Mesendoderm (in vitro differentiated cells): Measurements from ENCODE around the gene SNAP29.

ENCODE experiments used
- DNase-seq: peaks from one replicate; pipeline ENCODE4 v3.0.0; 2013
- H2AK5ac ChIP-seq: 2 replicates; pipeline ENCODE4 v1.6.1; 2013; ENCODE audit warnings: low read length, inconsistent platforms
- H2BK120ac ChIP-seq: 2 replicates; pipeline ENCODE4 v1.6.1; 2013; ENCODE audit warnings: low read depth, mild to moderate bottlenecking, low read length, moderate library complexity, mixed read lengths
- H2BK15ac ChIP-seq: replicated peaks from 2 replicates; pipeline ENCODE4 v1.6.1; 2013; ENCODE audit warnings: low read depth, mild to moderate bottlenecking, moderate library complexity
- H2BK5ac ChIP-seq: 2 replicates; pipeline ENCODE4 v1.6.1; 2013; ENCODE audit warnings: low read length, inconsistent platforms
- H3K18ac ChIP-seq: 2 replicates; pipeline ENCODE4 v1.6.1; 2013; ENCODE audit warnings: mild to moderate bottlenecking, low read length, mixed read lengths
- H3K23ac ChIP-seq: one replicate; pipeline ENCODE4 v1.6.1; 2013; ENCODE audit warnings: low read length
- H3K27ac ChIP-seq: 2 replicates; pipeline ENCODE4 v1.5.1; 2013; ENCODE audit warnings: low read depth, mild to moderate bottlenecking, inconsistent platforms, low read length, moderate library complexity
- H3K27me3 ChIP-seq: 2 replicates; pipeline ENCODE4 v1.6.1; 2013; ENCODE audit warnings: low read length, control low read depth, mild to moderate bottlenecking, inconsistent platforms; ENCODE audit not compliant: insufficient read depth, poor library complexity
- H3K36me3 ChIP-seq: 2 replicates; pipeline ENCODE4 v1.6.1; 2013; ENCODE audit warnings: low read length, inconsistent platforms; ENCODE audit not compliant: control insufficient read depth, insufficient read depth
- H3K4ac ChIP-seq: one replicate; pipeline ENCODE4 v1.6.1; 2013; ENCODE audit warnings: low read depth, mild to moderate bottlenecking, low read length, moderate library complexity
- H3K4me1 ChIP-seq: 2 replicates; pipeline ENCODE4 v1.6.1; 2013; ENCODE audit warnings: low read depth, low read length, inconsistent platforms; ENCODE audit not compliant: control insufficient read depth
- H3K4me2 ChIP-seq: 2 replicates; pipeline ENCODE4 v1.6.1; 2013; ENCODE audit warnings: low read length
- H3K4me3 ChIP-seq: 2 replicates; pipeline ENCODE4 v1.5.1; 2013; ENCODE audit warnings: mild to moderate bottlenecking, low read length
- H3K56ac ChIP-seq: one replicate; pipeline ENCODE4 v1.6.1; 2013; ENCODE audit warnings: low read length
- H3K79me1 ChIP-seq: 2 replicates; pipeline ENCODE4 v1.6.1; 2013; ENCODE audit warnings: low read length, inconsistent platforms
- H3K79me2 ChIP-seq: 2 replicates; pipeline ENCODE4 v1.6.1; 2013; ENCODE audit warnings: mild to moderate bottlenecking, low read length; ENCODE audit not compliant: control insufficient read depth, insufficient read depth
- H3K9ac ChIP-seq: 2 replicates; pipeline ENCODE4 v1.6.1; 2013; ENCODE audit warnings: low read length, inconsistent platforms
- H4K5ac ChIP-seq: one replicate; pipeline ENCODE4 v1.6.1; 2013; ENCODE audit warnings: low read length
- H4K8ac ChIP-seq: one replicate; pipeline ENCODE4 v1.6.1; 2013; ENCODE audit warnings: low read depth, mild to moderate bottlenecking, control low read depth, low read length, moderate library complexity
- WGBS: extraction: QIAGEN DNeasy Blood & Tissue Kit; methylation state at CpG from one replicate; pipeline ENCODE4 v1.1.7; 2013; ENCODE audit warnings: low lambda C conversion rate, missing lambda C conversion rate; ENCODE audit not compliant: insufficient coverage; ENCODE audit errors: extremely low coverage; 5-methylcytosine and 5-hydroxymethylcytosine counted together

Gene SNAP29

GRCh38 chr22:20829491-20830134 is 29.2 kb upstream of the SNAP29 start:
- Histone ChIP-seq H4K8ac (no peak overlapping the region), H3K4ac (no peak overlapping the region), H2AK5ac (no peak overlapping the region), H3K18ac (no peak overlapping the region), H3K4me3 (no peak overlapping the region), H2BK120ac (no peak overlapping the region), H3K9ac (no peak overlapping the region), H3K36me3 (peaks cover 2% of the 10 kb centered on the region), H4K5ac (no peak overlapping the region), H3K23ac (no peak overlapping the region), H3K4me1 (no peaks in the 10 kb centered on the region), H3K79me2 (no peaks in the 10 kb centered on the region), H3K27ac (no peak overlapping the region), H2BK15ac (no peak overlapping the region), H3K27me3 (no peaks in the 10 kb centered on the region), H2BK5ac (no peak overlapping the region), H3K79me1 (no peaks in the 10 kb centered on the region), H3K4me2 (no peak overlapping the region), H3K56ac (no peak overlapping the region)
- no CpG with 5 or more reads among the region's 3 CpGs for WGBS
- DNase-seq, result no peak

DNA sequence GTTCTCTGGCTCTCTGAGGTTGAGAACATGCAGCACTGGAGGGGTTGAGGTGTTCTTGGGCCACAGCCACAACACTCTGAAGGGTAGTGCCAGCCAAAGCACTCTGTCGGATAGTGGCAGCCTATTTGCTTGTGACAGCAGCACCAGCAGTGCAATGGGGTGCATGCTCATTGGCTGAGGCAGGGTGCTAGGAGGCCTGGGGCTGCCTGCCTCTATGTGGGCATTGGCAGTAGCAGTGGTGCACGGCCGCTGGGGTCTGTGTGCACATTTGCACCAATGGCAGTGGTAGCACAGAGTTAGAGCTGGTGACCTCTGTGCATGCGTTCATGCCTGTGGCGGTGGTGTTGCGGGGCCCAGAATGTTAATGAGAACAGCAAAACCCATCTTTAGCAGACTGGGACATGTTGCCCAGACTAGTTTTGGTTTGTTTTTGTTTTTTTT is 25.6 kb upstream of the SNAP29 start:
- no peak overlapping the region for H2AK5ac ChIP-seq
- H3K36me3 ChIP-seq, result peaks cover 2% of the 10 kb centered on the region
- no peak overlapping the region for H4K8ac ChIP-seq
- no peak overlapping the region for H2BK5ac ChIP-seq
- no peak overlapping the region for H4K5ac ChIP-seq
- no peak overlapping the region for H3K4me2 ChIP-seq
- no peak overlapping the region for H3K4me3 ChIP-seq
- H3K18ac ChIP-seq, result no peak overlapping the region
- H3K9ac ChIP-seq, result no peak overlapping the region
- H3K4me1 ChIP-seq, result no peaks in the 10 kb centered on the region
- no peak overlapping the region for H3K56ac ChIP-seq
- H2BK15ac ChIP-seq, result no peak overlapping the region
- no peaks in the 10 kb centered on the region for H3K27me3 ChIP-seq
- no peaks in the 10 kb centered on the region for H3K79me2 ChIP-seq
- no peak for DNase-seq
- no peaks in the 10 kb centered on the region for H3K79me1 ChIP-seq
- H3K4ac ChIP-seq, result no peak overlapping the region
- H3K27ac ChIP-seq, result no peak overlapping the region
- no peak overlapping the region for H3K23ac ChIP-seq
- no CpG with 5 or more reads among the region's 6 CpGs for WGBS
- no peak overlapping the region for H2BK120ac ChIP-seq

DNA sequence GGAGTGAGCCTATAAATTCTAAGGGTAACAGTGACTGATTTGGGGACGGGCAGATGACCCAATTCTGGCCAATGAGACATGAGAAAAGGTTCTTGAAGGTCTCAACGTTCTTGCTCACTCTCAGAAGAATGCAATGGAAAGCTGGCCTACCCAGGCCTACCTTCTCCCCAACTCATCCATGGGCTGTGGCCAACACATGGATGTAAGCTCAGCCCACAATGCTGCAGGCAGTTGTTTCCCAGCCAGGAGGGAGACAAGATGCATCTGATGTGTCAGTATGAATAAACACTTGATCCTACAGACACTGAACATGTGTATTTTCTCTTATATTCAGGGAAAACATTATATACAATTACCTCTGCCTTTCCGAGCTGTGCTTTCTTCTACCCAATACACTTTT is 24.6 kb upstream of the SNAP29 start:
- H2BK120ac ChIP-seq, result no peak overlapping the region

DNA sequence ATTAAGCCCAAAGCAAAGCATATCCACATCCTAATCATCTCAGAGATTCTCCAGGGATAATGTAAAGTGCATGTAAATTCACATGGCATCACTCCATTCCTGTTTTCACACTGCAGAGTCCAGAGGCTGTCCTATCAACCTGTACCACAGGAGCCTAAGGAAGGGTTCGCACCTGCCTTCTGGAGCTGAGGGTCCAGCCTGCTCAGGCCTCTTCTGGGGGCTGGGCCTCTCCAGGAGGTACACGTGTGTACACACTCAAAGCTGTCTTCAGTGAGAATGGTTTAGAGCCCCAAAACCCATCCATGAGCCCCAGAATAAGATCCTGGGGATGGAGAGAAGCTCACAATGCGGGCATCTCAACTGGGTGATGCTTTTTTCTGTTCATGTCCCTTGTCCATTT is 24.1 kb upstream of the SNAP29 start:
- no peak overlapping the region for H4K5ac ChIP-seq
- no peak overlapping the region for H3K4me2 ChIP-seq
- no peak overlapping the region for H2BK15ac ChIP-seq
- no peaks in the 10 kb centered on the region for H3K27me3 ChIP-seq
- H3K9ac ChIP-seq, result no peak overlapping the region
- no peak overlapping the region for H3K18ac ChIP-seq
- H3K79me2 ChIP-seq, result no peaks in the 10 kb centered on the region
- H2BK5ac ChIP-seq, result no peak overlapping the region
- H3K4ac ChIP-seq, result no peak overlapping the region
- H3K4me1 ChIP-seq, result no peaks in the 10 kb centered on the region
- H3K27ac ChIP-seq, result no peak overlapping the region
- no peak overlapping the region for H2BK120ac ChIP-seq
- H3K79me1 ChIP-seq, result no peaks in the 10 kb centered on the region
- no peak overlapping the region for H3K4me3 ChIP-seq
- no peak overlapping the region for H3K56ac ChIP-seq
- no peak overlapping the region for H2AK5ac ChIP-seq
- H3K36me3 ChIP-seq, result peaks cover 2% of the 10 kb centered on the region
- H3K23ac ChIP-seq, result no peak overlapping the region
- no CpG with 5 or more reads among the region's 3 CpGs for WGBS
- DNase-seq, result no peak
- no peak overlapping the region for H4K8ac ChIP-seq

More for the DNA sequence above, 24.6 kb upstream of the SNAP29 start:
- Histone ChIP-seq H4K8ac (no peak overlapping the region), H3K9ac (no peak overlapping the region), H3K4me2 (no peak overlapping the region), H3K79me2 (no peaks in the 10 kb centered on the region), H3K18ac (no peak overlapping the region), H2AK5ac (no peak overlapping the region), H3K23ac (no peak overlapping the region), H3K4me3 (no peak overlapping the region), H4K5ac (no peak overlapping the region), H3K4ac (no peak overlapping the region), H3K36me3 (peaks cover 2% of the 10 kb centered on the region), H3K4me1 (no peaks in the 10 kb centered on the region), H3K79me1 (no peaks in the 10 kb centered on the region), H2BK15ac (no peak overlapping the region), H2BK5ac (no peak overlapping the region), H3K56ac (no peak overlapping the region), H3K27ac (no peak overlapping the region), H3K27me3 (no peaks in the 10 kb centered on the region)
- DNase-seq, result no peak
- no CpG with 5 or more reads among the region's 3 CpGs for WGBS

DNA sequence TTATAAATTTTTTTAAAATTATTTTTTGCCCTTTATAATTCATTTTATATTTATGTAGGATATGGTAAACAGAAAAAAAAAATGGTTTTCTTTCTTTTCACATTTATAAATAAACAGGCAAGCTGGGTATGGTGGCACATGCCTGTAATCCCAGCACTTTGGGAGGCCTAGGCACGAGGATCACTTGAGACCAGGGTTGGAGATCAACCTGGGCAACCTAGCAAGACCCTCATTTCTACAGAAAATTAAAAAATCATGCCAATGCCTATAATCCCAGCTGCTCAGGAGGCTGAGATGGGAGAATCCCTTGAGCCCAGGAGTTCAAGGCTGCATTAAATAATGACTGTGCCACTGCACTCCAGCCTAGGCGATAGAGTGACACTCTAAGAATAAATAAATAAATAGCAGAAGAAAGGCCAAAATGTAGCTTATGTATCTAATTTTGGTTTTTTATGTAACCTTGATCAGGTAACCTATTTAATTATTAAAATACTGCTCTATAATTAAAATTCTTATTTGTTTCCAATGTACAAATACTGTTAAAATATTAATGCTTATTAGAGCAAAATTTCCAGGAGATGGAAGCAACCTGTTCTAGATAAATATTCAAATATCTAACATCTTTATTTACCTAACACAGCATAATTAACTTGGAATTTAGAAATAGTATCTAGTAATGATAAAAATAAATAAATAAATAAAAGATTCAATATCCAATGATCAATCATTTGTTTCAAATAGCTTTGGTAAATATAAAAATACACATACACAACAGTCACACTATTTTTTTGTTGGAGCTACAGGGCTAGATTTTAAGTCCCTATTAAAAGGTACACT is 21.6 kb upstream of the SNAP29 start:
- DNase-seq, result no peak
- H3K9ac ChIP-seq, result no peak overlapping the region

More for the DNA sequence above, 21.6 kb upstream of the SNAP29 start:
- Histone ChIP-seq H3K36me3 (peaks cover 2% of the 10 kb centered on the region), H3K79me1 (no peaks in the 10 kb centered on the region), H3K4ac (no peak overlapping the region), H3K4me1 (peaks cover 2% of the 10 kb centered on the region), H3K27me3 (no peaks in the 10 kb centered on the region), H4K8ac (no peak overlapping the region), H3K27ac (no peak overlapping the region), H2AK5ac (no peak overlapping the region), H2BK15ac (no peak overlapping the region), H3K18ac (no peak overlapping the region), H4K5ac (no peak overlapping the region), H3K23ac (no peak overlapping the region), H3K56ac (no peak overlapping the region), H3K79me2 (peaks cover 2% of the 10 kb centered on the region), H3K4me2 (no peak overlapping the region), H3K4me3 (no peak overlapping the region), H2BK120ac (no peak overlapping the region), H2BK5ac (no peak overlapping the region)
- WGBS, result no CpG with 5 or more reads among the region's 2 CpGs
